ENCODE data around the gene SYNPO2.

SYNPO2 gene

GRCh38 chr4:119081943-119082342 lies 193.3 kb downstream of the SYNPO2 start:
- no peak for FAIRE-seq

GRCh38 chr4:119082661-119083060 lies 194.0 kb downstream of the SYNPO2 start:
- no peak for FAIRE-seq

- FAIRE-seq: no peak
These were observed 195.9 kb downstream of the SYNPO2 start for GRCh38 chr4:119084513-119084912.

- FAIRE-seq: no peak
These were observed 198.5 kb downstream of the SYNPO2 start for GRCh38 chr4:119087121-119087520.

- no peak for FAIRE-seq
These were observed 199.0 kb downstream of the SYNPO2 start for GRCh38 chr4:119087656-119088055.

GRCh38 chr4:119093042-119093827 lies 204.6 kb downstream of the SYNPO2 start:
- FAIRE-seq: no peak

GRCh38 chr4:119097282-119097900 lies 208.7 kb downstream of the SYNPO2 start:
- no peak for FAIRE-seq

- FAIRE-seq: no peak
These were observed 209.7 kb downstream of the SYNPO2 start for GRCh38 chr4:119098306-119098705.

GRCh38 chr4:119099227-119099810 lies 210.7 kb downstream of the SYNPO2 start:
- FAIRE-seq: no peak

- FAIRE-seq: no peak
These were observed 212.0 kb downstream of the SYNPO2 start for GRCh38 chr4:119100655-119101054.

- no peak for FAIRE-seq
These were observed 214.6 kb downstream of the SYNPO2 start for GRCh38 chr4:119103263-119103662.

- FAIRE-seq: no peak
These were observed 216.1 kb downstream of the SYNPO2 start for GRCh38 chr4:119104644-119105273.

- no peak for FAIRE-seq
These were observed 217.0 kb downstream of the SYNPO2 start for GRCh38 chr4:119105605-119106004.

GRCh38 chr4:119106036-119107000 lies 217.7 kb downstream of the SYNPO2 start:
- FAIRE-seq: no peak

GRCh38 chr4:119110121-119110520 lies 221.5 kb downstream of the SYNPO2 start:
- no peak for FAIRE-seq

All from TTC549 (cell line).